H1 (cell line): ENCODE data around the gene RFX5. TPM values are rescaled to one million over a fixed set of nuclear protein-coding genes. Genes with fewer than 3 reads are reported as not detected.

Experiments
- CHD2 ChIP-seq: IDR thresholded peaks from 2 replicates; pipeline ENCODE4 v1.6.1; 2012; ENCODE audit warnings: low read length, improper control_type of control experiment
- GABPA ChIP-seq: IDR thresholded peaks from 2 replicates; pipeline ENCODE4 v1.6.1; 2011; ENCODE audit warnings: mild to moderate bottlenecking, low read length, moderate library complexity, borderline replicate concordance; ENCODE audit not compliant: insufficient read depth
- SAP30 ChIP-seq: fragments of 300-600 bp; sonication (generic); IDR thresholded peaks from 2 replicates; pipeline ENCODE4 v1.7.1; 2012; ENCODE audit warnings: low read length, moderate library complexity, mild to moderate bottlenecking, inconsistent platforms; ENCODE audit not compliant: insufficient read depth, insufficient replicate concordance
- polyA plus RNA-seq, 7 experiments: library from polyadenylated mRNA; depleted of rRNA in 3 of 7; stranded (reverse) in 5 of 7; unstranded in 2 of 7; fragments of >200 nt in 5 of 7; fragments of 200-250 nt in 2 of 7; gene quantifications; 1 replicate in 5 of 7; 2 replicates in 1 of 7; 4 replicates in 1 of 7; pipeline versions ENCODE4 v1.2.1 to v1.2.3, GENCODE V29; 2011 to 2013; ENCODE audit warnings: missing spikeins in 2 of 7, mixed read lengths in 2 of 7
- total RNA-seq: library from RNA; stranded (reverse); fragmentation: NEBNext Ultra II Directional; extraction: Animal tissue kit (Norgen Biotek cat#: 25700); gene quantifications from 2 replicates; pipeline ENCODE4 v1.2.1, GENCODE V29; 2021
- TF ChIP-seq, protein P1 (sequence below), 3 experiments: IDR thresholded peaks; 1 replicate in 2 of 3; 2 replicates in 1 of 3; pipeline versions ENCODE4 v1.5.1 to v1.6.1; 2011; ENCODE audit warnings: low read length in 3 of 3, mild to moderate bottlenecking in 3 of 3, inconsistent platforms in 2 of 3, low read depth in 1 of 3, moderate library complexity in 1 of 3; ENCODE audit not compliant: insufficient read depth in 1 of 3; ENCODE audit errors: control extremely low read depth in 1 of 3
- TF ChIP-seq, protein P2 (sequence below): IDR thresholded peaks from 2 replicates; pipeline ENCODE4 v1.6.1; 2012; ENCODE audit warnings: low read length, inconsistent platforms

RFX5 gene
- total and polyA plus RNA-seq, 2 of the 8 experiments (the other 6 are each of a cell fraction or from before 2014, with no cell fraction given): 27.8 to 59.7 TPM

DNA sequence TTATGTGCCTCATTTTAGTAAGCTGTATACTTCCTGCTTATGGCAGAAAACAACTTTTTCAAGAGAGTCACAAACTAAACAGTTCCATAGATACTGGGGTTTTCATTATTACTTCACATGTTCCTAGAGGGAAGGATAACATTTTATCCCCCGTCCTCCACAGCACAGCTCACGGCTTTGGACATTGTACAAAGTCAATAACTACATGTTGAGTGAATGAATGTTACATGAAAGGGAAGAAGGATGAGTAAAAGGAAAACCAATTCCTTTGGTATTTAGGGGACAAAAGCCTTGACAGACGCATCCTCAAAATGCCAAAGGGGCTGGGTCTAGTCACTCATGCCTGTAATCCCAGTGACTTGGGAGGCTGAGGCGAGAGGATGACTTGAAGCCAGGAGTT lies 34.6 kb downstream of the RFX5 start (continued):
- TF ChIP-seq, protein P1, sequence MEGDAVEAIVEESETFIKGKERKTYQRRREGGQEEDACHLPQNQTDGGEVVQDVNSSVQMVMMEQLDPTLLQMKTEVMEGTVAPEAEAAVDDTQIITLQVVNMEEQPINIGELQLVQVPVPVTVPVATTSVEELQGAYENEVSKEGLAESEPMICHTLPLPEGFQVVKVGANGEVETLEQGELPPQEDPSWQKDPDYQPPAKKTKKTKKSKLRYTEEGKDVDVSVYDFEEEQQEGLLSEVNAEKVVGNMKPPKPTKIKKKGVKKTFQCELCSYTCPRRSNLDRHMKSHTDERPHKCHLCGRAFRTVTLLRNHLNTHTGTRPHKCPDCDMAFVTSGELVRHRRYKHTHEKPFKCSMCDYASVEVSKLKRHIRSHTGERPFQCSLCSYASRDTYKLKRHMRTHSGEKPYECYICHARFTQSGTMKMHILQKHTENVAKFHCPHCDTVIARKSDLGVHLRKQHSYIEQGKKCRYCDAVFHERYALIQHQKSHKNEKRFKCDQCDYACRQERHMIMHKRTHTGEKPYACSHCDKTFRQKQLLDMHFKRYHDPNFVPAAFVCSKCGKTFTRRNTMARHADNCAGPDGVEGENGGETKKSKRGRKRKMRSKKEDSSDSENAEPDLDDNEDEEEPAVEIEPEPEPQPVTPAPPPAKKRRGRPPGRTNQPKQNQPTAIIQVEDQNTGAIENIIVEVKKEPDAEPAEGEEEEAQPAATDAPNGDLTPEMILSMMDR (IDR thresholded peaks at IDR 0.05; ENCODE audit: control extremely low read depth in 1 of 3, insufficient read depth in 1 of 3, low read depth in 1 of 3, low read length in 3 of 3): no peak
- TF ChIP-seq SAP30 (no peak), CHD2 (no peak), GABPA (no peak)
- TF ChIP-seq, protein P2, sequence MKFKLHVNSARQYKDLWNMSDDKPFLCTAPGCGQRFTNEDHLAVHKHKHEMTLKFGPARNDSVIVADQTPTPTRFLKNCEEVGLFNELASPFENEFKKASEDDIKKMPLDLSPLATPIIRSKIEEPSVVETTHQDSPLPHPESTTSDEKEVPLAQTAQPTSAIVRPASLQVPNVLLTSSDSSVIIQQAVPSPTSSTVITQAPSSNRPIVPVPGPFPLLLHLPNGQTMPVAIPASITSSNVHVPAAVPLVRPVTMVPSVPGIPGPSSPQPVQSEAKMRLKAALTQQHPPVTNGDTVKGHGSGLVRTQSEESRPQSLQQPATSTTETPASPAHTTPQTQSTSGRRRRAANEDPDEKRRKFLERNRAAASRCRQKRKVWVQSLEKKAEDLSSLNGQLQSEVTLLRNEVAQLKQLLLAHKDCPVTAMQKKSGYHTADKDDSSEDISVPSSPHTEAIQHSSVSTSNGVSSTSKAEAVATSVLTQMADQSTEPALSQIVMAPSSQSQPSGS: no peak
